NCI-H2081 (cell line): ENCODE results near the gene HEXD.
"Not testable (repeated sequence)": the region's sequence is repeated elsewhere in the genome, so short reads cannot be mapped to it uniquely, and the experiment has no call there.

Experiments used
- DNase-seq, 2 experiments: peaks; one replicate each; lab custom pipeline; 2025; lab: John Stamatoyannopoulos, UW

Gene HEXD

DNA sequence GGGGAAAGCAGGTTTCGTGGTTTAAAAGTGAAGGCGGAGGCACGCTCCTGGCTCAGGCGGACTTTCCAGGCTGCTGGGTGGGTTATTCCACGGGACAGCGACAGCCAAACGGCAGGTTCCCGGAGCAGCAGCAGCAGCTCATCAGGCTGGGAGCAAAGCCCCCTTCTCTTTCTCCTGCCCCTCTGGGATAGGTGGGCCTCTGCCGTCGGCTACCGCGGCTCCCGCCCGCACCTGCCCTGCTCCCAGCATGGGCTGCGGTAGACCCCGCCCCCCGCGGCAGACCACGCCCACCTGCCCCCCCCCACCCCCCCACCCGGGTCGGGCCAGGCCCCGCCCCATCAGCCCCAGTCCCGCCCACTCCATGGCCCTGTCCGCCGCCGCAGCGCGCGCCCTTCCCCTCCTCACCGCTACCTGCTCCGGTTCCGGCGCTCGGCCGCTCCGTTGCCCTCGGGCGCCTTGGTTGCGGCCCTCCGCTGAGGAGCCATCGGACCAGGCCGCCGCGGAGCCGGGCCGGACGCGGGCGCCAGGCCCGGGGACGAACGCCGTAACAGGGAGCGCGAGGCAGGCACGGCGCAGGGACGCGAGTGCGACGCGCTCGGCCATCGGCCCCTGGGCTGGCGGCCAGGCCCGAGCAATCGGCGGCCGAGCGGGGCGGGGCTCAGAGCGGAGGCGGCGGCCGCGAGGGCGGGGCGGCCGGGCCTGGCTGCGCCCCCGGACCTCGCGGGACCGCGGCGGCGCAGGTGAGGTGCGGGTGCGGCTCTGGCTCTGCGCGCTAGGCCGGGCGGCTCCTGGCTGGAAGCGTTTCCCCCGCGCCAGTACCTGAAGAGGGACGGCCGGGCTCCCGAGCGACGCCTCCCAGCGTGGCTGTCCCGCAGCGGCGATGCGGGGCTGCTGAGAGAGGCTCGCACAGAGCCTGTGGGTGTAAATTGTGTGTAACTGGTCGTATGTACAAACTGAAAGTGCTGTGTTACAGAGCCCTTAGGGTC lies at the start of gene HEXD, which contains the start of gene OGFOD3:
Gene HEXD (plus strand): TSS at position 347 of the 986 bp plus-strand sequence. CDS start 1,453 bp downstream, outside the sequence.
Gene OGFOD3 (minus strand): TSS at position 586 of the 986 bp plus-strand sequence. CDS start 101 bp downstream, at position 485.
- DNase-seq = peak; percentile 89 to 90

DNA sequence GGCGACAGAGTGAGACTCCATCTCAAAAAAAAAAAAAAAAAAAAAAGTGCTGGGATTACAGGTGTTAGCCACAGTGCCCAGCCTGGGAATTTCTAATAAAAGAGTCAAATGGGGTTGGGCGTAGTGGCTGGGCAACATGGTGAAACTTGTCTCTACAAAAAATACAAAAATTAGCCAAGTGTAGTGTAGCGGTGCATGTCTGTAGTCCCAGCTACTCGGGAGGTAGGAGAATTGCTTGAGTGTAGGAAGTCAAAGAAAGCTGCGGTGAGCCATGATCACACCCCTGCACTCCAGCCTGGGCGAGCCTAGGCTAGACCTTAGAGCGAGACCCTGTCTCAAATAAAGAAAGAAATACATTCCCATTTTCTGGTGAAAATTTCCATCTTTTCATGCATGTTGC lies 48.9 kb upstream of the HEXD start:
- DNase-seq = no peak

- DNase-seq = no peak
These were observed 47.4 kb upstream of the HEXD start for GRCh38 chr17:82370471-82371332.

- no peak for DNase-seq
These were observed 46.6 kb upstream of the HEXD start, which contains the start of gene UTS2R for GRCh38 chr17:82371333-82372248. UTS2R (plus strand) TSS chr17:82371765; CDS start chr17:82374325, 2,560 bp downstream.

DNA sequence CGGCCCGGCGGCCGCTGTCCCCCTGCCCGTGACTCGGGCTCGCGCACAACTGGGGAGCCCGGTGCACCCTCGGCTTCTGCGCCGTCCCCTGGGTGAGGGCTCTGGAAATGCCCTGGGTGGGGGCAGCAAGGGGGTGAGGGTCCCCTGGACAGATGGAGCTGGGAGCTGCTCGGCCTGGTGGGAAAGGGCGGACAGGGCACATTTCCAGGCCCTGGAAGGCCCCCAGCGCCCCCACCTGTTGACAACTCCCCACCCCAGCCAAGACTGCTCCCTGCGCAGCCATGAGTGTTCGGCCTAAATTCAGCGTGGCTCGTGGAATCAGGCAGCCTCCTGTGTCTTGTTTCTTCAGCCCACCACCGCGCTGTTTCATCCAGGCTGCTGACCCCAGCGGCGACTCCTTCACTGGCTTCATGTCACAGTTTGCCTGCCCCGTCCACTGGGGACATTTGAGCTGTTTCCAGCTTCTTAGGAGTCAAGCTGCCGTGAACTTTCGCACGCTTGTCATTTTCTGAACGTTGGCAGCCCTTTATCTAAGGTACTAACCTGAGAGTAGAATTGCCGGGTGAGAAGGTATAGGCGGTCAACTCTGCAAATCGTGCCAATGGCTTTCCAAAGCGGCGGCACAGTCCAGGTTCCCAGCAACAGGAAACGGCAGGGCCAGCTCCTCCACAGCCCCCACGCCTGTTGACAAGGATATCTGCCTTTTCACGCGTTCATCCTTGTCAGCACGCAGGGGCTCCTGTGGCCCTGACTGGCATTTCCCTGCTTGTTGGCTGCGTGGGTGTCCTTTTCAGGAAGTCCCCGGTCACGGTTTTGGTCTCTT lies 45.7 kb upstream of the HEXD start:
- DNase-seq = no peak

DNA sequence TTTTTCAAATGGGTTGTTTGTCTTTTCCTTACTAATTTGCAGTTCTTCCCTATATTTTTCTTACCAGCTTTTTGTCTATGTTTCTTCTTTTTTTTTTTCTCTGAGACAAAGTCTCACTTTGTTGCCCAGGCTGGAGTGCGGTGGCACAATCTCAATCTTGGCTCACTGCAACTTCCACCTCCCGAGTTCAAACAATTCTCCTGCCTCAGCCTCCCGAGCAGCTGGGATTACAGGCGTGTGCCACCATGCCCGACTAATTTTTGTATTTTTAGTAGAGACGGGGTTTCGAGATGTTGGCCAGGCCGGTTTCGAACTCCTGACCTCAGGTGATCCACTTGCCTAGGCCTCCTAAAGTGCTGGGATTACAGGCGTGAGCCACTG lies 45.1 kb upstream of the HEXD start:
- not testable (repeated sequence) for DNase-seq

DNA sequence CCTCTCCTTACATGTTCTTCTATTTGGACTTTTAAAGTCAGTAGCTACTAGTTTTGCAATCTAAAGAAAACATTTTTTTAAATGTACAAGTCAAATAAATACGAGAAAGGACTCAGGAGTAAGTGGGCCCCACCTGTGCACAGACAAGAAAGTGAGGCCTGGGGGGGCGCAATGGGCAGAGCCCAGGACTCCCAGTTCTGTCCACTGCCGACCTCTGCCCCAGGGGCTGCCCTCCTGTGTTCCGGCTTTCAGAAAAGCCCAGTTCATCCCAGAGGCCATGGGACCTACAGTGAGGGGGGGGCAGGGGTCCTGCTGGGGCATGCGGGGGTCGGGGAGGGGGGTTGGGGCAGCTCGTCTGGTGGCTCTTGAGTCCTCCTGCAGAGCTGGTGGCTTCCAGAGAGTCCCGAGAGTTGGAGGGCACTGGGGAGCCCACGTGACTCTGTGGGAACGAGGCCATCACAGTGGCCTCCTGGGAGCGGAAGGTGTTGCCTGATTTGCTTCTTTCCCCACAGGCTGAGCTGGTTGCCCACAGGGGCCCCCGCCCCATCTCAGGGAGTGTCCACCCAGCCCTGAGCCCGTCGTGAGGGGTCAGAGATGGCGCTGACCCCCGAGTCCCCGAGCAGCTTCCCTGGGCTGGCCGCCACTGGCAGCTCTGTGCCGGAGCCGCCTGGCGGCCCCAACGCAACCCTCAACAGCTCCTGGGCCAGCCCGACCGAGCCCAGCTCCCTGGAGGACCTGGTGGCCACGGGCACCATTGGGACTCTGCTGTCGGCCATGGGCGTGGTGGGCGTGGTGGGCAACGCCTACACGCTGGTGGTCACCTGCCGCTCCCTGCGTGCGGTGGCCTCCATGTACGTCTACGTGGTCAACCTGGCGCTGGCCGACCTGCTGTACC lies 44.2 kb upstream of the HEXD start:
- DNase-seq = no peak

DNA sequence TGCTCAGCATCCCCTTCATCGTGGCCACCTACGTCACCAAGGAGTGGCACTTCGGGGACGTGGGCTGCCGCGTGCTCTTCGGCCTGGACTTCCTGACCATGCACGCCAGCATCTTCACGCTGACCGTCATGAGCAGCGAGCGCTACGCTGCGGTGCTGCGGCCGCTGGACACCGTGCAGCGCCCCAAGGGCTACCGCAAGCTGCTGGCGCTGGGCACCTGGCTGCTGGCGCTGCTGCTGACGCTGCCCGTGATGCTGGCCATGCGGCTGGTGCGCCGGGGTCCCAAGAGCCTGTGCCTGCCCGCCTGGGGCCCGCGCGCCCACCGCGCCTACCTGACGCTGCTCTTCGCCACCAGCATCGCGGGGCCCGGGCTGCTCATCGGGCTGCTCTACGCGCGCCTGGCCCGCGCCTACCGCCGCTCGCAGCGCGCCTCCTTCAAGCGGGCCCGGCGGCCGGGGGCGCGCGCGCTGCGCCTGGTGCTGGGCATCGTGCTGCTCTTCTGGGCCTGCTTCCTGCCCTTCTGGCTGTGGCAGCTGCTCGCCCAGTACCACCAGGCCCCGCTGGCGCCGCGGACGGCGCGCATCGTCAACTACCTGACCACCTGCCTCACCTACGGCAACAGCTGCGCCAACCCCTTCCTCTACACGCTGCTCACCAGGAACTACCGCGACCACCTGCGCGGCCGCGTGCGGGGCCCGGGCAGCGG lies 43.4 kb upstream of the HEXD start:
- DNase-seq = no peak

DNA sequence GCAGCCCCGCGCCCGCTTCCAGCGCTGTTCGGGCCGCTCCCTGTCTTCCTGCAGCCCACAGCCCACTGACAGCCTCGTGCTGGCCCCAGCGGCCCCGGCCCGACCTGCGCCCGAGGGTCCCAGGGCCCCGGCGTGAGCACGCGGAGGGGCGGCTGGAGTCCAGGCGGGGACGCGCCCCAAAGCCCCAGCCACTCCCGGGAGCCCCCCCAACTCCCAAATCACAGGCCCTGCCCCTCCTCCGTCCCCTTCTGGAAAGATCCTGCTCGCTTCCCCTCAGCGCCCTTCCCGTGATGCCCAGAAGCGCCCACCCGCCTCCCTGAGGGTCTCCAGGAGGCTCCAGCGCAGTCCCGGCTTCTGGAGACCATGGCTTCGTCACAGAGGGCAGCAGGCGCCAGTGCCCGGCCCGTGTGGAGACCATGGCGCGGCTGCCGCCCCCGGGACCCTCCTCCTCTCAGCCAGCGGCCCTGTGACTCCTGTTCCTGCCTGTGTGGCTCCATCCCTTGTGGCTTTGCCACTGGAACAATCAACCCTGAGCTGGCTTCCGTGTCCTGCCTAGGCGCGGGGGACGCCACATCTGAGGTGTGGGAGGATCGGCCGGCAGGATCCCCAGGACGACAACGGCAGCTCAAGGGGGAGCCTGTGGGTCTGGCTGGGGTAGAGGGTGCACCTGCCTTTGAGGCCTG lies 42.6 kb upstream of the HEXD start:
- no peak for DNase-seq

DNA sequence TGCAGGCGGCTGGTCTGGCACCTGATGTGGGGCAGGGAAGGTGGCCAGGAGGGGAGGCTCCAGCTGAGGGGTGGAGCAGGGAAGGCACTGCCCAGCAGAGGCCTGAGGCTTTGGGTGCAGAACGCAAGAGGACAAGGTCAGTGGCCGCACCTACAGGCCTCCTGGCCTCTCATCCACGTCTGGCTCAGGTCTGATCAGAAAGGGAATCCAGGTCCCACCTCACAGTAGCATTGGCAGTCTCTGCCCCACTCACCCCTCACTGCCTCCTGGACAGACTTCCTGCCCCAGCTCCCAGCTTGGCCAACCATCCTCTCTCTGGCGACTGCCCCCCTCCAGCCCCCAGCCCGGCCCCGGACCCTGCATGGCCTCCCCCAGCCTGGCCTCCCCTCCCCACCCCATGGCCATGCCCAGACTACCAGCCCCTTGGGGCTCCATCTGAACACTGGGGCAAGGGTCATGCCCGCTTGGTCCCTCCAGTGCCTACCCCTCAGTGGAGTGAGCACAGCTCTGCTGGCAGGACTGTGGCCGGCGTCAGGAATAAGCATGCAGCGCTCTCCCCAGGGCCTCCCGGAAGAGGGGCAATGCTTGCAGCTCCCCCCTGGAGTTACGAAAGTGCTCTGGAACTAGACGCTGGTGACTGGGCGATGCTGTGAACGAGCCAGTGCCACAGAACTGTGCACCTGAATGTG lies 42.0 kb upstream of the HEXD start:
- no peak for DNase-seq

DNA sequence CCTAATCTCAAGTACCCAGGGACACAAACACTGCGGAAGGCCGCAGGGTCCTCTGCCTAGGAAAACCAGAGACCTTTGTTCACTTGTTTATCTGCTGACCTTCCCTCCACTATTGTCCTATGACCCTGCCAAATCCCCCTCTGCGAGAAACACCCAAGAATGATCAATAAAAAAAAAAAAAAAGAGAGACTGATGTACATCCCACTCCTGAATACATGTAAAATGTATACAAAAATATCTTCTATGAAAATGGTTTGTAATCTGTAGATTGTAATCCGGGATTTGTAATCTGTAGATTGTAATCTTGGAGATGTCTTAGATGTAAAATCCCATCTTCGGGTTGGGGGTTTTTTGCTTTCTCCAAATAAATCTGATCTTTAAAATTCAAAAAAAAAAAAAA lies 40.9 kb upstream of the HEXD start:
- DNase-seq = not testable (repeated sequence)

DNA sequence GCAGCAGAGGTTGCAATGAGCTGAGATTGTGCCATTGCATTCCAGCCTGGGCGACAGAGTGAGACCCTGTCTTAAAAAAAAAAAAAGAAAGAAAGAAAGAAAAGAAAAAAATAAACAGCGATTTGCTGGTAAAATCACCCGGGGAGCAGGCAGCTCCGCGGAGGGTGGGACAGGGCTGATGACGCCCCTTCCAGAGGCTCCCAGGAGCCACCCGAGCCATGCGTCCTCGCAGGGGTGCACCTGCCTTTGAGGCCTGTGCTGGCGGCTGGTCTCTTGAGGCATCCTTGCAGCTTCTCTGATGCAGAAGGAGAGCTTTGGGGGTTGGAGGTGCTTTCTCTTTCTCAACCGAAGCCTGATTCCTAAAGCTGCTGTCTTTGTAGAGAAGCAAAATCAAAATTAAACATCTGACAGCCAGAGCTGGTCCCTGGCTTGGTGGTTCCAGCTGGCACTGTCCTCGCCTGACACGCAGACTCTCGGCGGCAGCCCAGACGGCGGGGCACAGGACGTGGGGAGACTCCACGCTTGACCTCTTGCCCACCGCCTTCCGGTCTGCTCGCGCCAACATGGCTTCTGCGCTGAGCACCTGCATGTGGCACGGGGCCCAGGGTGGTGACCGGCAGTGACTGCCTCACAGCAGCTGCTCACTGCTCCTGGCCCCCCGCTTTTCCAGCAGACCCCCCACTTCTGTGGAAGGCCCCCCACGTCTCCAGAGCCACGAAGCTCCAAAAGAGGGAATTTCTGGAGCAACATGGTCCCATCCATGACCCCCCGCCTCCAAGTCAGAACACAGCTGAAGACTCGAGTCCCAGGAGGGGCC lies 40.0 kb upstream of the HEXD start:
- no peak for DNase-seq

DNA sequence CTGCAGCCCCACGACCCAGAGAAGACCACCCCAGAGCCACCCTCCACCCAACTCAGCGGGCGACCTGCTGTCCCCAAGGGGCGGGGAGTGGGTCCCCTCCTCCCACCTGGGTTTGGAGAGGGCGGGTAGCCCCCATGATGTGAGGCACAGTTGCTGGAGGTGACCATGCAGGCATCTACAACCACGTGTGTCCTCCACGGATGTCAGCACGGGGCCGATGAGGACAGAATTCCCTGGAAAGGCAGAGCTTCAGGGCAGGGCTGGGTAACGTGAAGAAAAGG lies 39.5 kb upstream of the HEXD start:
- no peak for DNase-seq

DNA sequence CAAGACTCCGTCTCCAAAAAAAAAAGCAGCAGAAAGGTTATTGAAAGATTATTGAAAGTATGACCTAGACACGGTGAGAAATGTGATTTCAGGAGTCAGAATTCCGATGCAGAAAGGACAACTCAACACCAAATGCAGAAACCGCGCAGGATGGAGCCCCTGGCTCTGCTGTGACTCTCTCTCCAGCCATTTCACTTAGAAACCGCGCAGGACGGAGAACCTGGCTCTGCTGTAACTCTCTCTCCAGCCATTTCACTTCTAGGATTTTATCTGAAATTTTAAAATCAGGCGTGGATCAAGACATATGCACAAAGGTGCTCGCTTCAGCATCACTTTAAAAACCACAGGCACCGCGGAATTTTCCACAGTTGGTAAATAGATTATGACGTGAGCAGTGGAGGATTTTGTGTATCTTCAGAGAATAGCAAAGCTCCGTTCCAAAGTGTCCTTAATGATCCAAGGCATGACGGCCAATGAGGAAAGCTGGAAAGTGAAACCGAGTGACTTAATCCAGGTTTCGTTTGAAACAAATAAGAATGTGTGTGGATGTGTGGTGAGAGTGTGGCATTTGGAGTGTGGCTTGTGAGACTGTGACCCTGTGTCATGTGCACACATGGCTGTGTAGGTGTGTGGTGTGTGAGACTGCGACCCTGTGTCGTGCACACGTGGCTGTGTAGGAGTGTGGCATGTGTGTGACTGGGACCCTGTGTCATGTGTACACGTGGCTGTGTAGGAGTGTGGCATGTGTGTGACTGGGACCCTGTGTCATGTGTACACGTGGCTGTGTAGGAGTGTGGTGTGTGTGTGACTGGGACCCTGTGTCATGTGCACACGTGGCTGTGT lies 37.1 kb upstream of the HEXD start:
- DNase-seq = no peak

DNA sequence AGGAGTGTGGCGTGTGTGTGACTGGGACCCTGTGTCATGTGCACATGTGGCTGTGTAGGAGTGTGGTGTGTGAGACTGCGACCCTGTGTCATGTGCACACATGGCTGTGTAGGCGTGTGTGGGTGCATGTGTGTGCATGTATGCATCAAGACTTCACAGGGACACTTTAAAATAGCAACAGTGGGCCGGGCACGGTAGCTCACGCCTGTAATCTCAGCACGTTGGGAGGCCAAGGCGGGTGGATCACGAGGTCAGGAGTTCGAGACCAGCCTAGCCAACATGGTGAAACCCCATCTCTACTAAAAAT lies 36.5 kb upstream of the HEXD start:
- DNase-seq = not testable (repeated sequence)
